ENCODE measurements around the gene RALGPS1.

Gene RALGPS1

GRCh38 chr9:127078336-127078735, 163.8 kb downstream of the RALGPS1 start:
- Histone ChIP-seq H3K4me3 (ENCODE audit: low read depth, low read length) (no peak overlapping the region), H3K9me3 (ENCODE audit: control insufficient read depth, low read length) (no peaks in the 10 kb centered on the region), H3K79me2 (no peaks in the 10 kb centered on the region), H3K9ac (no peak overlapping the region), H3K4me2 (ENCODE audit: low read length) (no peak overlapping the region), H3K4me1 (no peaks in the 10 kb centered on the region), H3K27ac (no peak overlapping the region), H3K27me3 (ENCODE audit: control insufficient read depth, insufficient read depth, low read length) (no peaks in the 10 kb centered on the region), H2AFZ (no peak overlapping the region), H3K36me3 (ENCODE audit: control insufficient read depth, insufficient read depth, low read length) (no peaks in the 10 kb centered on the region)
- no peak for TF ChIP-seq CTCF (IDR thresholded peaks at IDR 0.05)

DNA sequence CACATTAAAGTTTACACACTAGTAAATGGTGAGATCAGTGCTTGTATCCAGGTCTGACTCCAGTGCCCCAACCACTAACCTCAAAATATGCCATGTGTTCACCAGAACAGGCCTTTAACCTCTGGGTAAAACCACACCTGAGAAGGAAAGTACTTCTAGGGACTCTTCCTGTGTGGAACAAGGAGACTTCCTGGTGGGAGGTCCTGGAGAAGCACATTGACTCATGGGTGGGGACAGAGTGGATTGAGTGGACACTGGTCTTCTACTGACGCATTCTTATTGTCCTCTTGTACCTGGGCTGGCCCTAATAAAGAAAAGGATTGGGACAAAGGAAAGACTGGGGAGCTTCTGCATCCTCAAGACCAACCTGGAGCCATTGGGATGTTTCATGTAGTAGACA, 164.4 kb downstream of the RALGPS1 start:
- H3K9ac ChIP-seq, result no peak overlapping the region
- no peaks in the 10 kb centered on the region for H3K36me3 ChIP-seq (ENCODE audit: control insufficient read depth, insufficient read depth, low read length)
- H2AFZ ChIP-seq, result no peak overlapping the region
- H3K79me2 ChIP-seq, result no peaks in the 10 kb centered on the region
- no peak overlapping the region for H3K4me3 ChIP-seq (ENCODE audit: low read depth, low read length)
- no peaks in the 10 kb centered on the region for H3K9me3 ChIP-seq (ENCODE audit: control insufficient read depth, low read length)
- H3K4me1 ChIP-seq, result no peaks in the 10 kb centered on the region
- no peak overlapping the region for H3K4me2 ChIP-seq (ENCODE audit: low read length)
- no peaks in the 10 kb centered on the region for H3K27me3 ChIP-seq (ENCODE audit: control insufficient read depth, insufficient read depth, low read length)
- no peak for TF ChIP-seq CTCF (IDR thresholded peaks at IDR 0.05)
- no peak overlapping the region for H3K27ac ChIP-seq

GRCh38 chr9:127079446-127080140, 165.0 kb downstream of the RALGPS1 start:
- no peak overlapping the region for H3K4me3 ChIP-seq (ENCODE audit: low read depth, low read length)
- TF ChIP-seq CTCF (IDR thresholded peaks at IDR 0.05), result no peak
- H3K9me3 ChIP-seq (ENCODE audit: control insufficient read depth, low read length), result no peaks in the 10 kb centered on the region
- H3K36me3 ChIP-seq (ENCODE audit: control insufficient read depth, insufficient read depth, low read length), result no peaks in the 10 kb centered on the region
- H3K4me1 ChIP-seq, result no peaks in the 10 kb centered on the region
- H3K9ac ChIP-seq, result no peak overlapping the region
- no peak overlapping the region for H2AFZ ChIP-seq
- no peak overlapping the region for H3K27ac ChIP-seq
- H3K27me3 ChIP-seq (ENCODE audit: control insufficient read depth, insufficient read depth, low read length), result no peaks in the 10 kb centered on the region
- no peak overlapping the region for H3K4me2 ChIP-seq (ENCODE audit: low read length)
- H3K79me2 ChIP-seq, result no peaks in the 10 kb centered on the region

DNA sequence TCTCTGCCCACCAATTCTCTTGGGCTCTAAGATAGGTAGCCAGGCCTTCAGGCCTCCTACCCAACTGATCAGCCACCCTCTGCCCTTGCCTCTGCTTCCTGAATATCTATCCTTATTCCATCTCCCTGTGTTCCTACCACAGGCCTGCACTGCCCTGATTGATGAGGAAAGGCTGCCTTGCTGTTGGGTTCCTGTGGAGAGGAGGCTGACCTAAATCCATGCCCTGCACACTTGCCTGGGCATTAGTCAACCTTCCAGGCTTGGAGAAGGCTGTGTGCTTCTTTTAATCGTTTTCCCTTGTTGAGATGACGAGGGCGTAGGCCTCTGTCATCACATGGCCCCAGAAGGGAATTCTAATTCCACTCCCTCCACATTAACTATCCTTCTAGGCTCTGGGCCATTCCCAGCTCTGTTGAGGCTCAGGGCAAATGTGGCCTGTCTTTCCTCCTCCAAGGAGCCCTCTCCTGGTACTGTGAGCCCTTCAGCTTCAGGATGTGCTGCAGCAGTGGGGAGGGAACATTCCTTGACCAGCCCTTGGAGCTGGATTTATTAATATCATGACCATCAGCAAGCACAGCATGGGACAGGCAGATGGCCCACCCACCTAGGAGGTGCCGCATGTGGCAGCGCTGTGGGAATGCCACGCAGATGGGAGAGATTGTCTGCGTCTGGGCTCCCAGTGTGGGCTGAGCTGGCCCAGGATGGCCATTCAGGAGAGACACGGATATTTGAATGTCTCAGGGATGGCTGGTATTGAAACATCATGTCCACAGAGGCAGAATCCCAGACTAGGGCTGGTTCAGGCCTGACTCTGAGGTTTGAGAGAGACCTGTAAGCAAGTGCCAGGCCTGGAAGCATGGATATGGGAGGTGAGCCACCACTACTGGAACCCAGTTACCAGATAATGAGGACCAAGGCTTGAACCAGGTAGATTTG, 166.9 kb downstream of the RALGPS1 start:
- H3K4me2 ChIP-seq (ENCODE audit: low read length), result no peak overlapping the region
- no peak overlapping the region for H2AFZ ChIP-seq
- H3K79me2 ChIP-seq, result no peaks in the 10 kb centered on the region
- no peaks in the 10 kb centered on the region for H3K36me3 ChIP-seq (ENCODE audit: control insufficient read depth, insufficient read depth, low read length)
- H3K9me3 ChIP-seq (ENCODE audit: control insufficient read depth, low read length), result no peaks in the 10 kb centered on the region
- H3K27me3 ChIP-seq (ENCODE audit: control insufficient read depth, insufficient read depth, low read length), result no peaks in the 10 kb centered on the region
- no peak overlapping the region for H3K27ac ChIP-seq
- H3K4me3 ChIP-seq (ENCODE audit: low read depth, low read length), result no peak overlapping the region
- H3K4me1 ChIP-seq, result no peaks in the 10 kb centered on the region
- TF ChIP-seq CTCF (IDR thresholded peaks at IDR 0.05), result no peak
- H3K9ac ChIP-seq, result no peak overlapping the region

Measured in parathyroid adenoma (tissue), 2 donors.